Limb (tissue), 2 donors: ENCODE data around the gene STAB2.
"Not testable (repeated sequence)": the region's sequence is repeated elsewhere in the genome, so short reads cannot be mapped to it uniquely, and the experiment has no call there.

Experiments used
- DNase-seq, 2 donors: peaks; one replicate each; pipeline ENCODE4 v3.0.0-alpha.2; 2016; ENCODE audit errors: extremely low spot score in 2 of 2

Gene STAB2

DNA sequence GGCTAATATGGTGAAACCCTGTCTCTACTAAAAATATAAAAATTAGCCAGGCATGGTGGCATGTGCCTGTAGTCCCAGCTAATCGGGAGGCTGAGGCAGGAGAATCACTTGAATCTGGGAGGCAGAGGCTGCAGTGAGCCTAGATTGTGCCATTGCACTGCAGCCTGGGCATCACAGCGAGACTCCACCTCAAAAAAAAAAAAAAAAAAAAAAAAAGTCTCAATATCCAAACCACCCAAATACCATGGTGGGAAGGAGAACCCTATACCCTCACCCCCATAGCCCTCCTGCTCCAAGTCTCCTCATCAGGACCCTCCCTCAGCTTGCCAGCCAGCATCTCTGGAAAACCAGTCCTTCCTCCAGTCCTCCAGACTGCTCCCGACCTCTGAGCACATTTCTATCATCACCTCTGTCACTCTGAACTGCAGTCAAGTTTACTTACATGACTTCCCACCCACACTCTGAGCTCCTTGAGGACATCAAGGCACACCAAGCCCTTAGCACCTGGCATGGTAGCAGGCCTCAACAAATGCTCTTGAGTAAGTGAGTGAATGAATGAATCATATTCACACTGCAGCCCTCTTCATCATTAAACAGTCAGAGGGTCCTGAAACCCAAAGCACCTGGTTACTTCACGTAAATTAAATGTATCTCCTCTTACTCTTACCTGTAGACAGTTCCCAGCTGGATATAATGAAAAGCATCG is 218.7 kb downstream of the STAB2 start:
- DNase-seq: no peak

GRCh38 chr12:103806803-103807202 is 219.7 kb downstream of the STAB2 start:
- no peak for DNase-seq

DNA sequence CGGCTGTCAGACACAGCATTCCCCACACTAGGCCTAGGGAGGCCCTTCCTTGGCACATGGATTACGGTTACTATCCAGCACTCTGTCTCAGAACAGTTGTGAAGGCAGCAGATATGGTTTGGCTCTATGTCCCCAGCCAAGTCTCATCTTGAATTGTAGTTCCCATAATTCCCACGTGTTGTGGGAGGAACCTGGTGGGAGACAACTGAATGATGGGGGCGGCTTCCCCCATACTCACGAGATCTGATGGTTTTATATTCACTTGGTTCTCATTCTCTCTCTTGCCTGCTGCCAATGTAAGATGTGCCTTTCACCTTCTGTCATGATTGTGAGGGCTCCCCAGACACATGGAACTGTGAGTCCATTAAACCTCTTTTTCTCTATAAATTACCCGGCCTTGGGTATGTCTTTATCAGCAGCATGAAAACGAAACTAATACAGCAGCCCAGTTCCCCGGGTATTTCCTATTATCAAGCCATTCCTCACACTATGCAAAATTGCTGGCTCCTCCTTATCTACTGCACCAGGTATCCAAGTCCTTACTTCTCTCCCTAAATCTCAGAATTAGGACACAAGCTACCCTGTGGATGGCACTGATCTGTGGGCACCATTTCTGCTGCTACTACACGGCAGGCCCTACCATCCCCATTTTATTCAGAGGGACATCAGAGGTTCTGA is 220.6 kb downstream of the STAB2 start:
- no peak for DNase-seq

DNA sequence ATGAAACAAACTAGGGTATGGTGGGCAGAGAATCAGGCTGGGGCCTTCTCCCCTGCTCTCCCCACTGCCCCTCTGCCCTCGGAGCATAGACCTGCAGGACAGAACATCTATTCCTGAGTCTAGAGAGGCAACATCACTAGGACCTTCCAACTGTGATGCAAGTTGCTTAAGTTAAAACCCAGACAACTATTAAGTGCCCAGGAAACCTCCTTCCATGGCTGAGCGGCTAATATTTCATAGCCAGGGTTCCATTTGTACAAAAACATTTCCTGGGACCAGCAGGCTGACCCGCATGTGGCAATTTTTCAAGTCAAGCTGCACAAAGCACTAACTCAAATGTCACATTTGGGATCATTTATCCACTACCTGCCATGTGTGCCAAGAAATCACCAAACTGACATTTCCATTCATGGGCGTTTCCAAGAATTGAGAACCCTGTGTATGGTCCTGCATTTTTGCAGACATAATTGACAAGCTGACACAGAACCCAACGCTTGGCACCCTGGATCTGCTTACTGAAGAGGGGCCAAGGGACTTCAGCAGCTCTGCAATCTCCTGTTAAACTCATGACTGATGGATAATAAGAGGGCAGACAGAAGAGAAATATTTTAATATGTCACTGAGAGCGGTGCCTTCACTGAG is 221.3 kb downstream of the STAB2 start:
- DNase-seq: no peak

DNA sequence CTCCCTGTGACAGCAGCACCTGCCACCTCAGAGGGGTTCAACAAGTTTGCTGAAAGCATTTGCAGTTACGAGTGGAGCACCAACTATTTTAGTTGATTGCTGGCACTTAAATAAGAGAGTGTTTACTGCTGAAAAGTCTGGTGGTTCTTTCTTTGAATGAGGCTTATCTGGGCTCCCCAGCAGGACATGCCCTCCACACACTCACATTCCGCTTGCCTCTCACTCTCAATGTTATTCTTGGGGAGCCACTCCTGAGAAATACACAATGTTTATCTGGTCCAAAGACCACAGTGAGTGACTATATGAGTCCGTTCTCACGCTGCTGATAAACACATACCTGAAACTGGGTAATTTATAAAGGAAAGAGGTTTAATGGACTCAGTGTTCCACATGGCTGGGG is 222.1 kb downstream of the STAB2 start:
- no peak for DNase-seq

DNA sequence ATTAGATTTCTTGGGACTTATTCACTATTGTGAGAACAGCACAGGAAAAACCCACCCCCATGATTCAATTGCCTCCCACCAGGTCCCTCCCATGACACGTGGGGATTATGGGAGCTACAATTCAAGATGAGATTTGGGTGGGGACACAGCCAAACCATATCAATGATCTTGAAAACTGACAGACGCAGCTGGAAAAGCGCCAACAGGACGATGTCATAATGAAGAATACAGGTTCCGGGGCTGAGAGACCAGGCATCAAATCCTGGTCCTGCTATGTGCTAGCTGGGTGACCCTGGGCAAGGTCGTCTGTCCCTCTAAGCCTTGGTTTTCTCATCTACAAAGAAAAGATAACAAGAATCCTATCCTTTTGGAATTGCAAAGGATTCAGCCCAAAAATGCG is 222.6 kb downstream of the STAB2 start:
- not testable (repeated sequence) for DNase-seq

GRCh38 chr12:103810111-103810510 is 223.0 kb downstream of the STAB2 start:
- DNase-seq: no peak

GRCh38 chr12:103811791-103812190 is 224.7 kb downstream of the STAB2 start:
- no peak for DNase-seq

- no peak for DNase-seq
These were observed 225.7 kb downstream of the STAB2 start for GRCh38 chr12:103812789-103813188.

DNA sequence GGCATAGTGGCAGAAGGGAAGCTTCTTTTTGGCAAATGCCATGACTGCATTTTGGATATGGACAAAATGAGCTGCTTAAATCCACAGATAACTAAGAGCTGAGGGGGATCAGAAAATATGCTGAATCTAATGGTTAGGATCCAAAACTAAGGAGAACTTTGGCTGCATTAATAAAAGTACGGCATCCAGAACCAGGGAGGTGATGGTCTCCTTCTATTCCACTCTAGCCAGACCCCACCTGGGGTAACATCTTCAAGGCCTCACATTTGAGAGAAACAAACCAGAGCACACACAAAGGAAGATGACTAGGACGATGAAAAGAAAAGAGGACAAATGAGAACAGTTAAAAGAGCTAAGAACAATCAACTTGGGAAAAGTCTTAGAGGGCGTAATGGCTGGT is 226.4 kb downstream of the STAB2 start:
- DNase-seq: no peak

DNA sequence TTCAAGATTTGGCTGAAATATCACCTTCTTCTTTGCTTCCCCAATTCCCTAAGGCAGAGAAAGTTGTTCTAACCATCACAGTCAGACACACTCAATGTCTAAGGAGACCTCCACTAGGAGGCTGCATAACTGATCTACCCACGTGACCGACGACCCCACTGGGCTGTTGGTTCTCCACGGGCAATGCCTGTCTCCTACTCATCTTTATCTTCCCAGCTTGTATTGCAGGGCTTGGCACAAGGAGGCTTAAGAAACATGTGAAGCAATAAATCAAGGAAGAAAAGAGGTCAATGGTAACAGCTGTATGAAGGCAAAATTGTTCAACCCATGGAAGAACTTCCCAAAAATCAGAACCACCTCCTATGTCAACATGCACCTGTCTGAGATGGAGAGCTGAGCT is 226.9 kb downstream of the STAB2 start:
- no peak for DNase-seq

GRCh38 chr12:103814436-103814835 is 227.4 kb downstream of the STAB2 start:
- no peak for DNase-seq
